HG02588 (cell line): ENCODE data around the gene PPOX.

Experiments
- ATAC-seq: cut with Tn5 transposase; IDR thresholded peaks from one replicate; pipeline ENCODE4 v1.9.1; 2021; ENCODE audit warnings: mild to moderate bottlenecking, moderate library complexity; ENCODE audit not compliant: unreplicated experiment

The PPOX gene

DNA sequence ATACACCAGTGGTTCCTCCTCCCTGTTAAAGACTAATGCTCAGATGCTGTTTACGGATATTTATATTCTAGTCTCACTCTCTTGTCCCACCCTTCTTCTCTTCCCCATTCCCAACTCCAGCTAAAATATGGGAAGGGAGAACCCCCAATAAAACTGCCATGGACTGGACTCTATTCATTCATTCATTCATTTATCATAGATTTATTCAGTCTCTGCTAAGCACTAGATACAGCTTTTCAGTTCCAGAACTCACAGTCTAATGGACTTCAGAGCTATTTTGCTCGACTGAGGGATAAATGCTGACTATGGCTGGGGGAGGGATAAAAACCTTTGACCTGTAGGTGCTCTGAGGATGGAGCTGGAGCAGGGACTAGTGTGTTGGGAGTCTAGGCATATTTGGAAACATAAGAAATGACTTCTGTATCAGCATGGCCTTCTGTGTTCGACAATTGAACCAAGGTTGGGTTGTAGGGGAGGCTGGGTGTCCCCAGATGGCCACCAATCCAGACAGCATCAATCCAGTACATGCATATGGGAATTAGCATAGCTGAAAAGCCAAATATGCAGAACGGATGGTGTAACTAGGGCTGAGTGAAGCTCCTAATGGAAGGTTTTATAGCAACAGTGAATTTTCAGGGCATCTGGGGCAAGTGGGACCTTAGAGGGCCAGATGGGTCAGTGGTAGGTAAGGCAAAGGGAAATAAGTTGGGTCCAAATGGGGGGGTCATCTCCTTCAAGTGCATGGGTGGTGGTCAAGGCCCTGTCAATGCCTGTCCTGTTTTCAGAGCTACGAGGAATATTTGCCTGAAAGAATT lies 53.1 kb downstream of the PPOX start:
- ATAC-seq, result no peak

DNA sequence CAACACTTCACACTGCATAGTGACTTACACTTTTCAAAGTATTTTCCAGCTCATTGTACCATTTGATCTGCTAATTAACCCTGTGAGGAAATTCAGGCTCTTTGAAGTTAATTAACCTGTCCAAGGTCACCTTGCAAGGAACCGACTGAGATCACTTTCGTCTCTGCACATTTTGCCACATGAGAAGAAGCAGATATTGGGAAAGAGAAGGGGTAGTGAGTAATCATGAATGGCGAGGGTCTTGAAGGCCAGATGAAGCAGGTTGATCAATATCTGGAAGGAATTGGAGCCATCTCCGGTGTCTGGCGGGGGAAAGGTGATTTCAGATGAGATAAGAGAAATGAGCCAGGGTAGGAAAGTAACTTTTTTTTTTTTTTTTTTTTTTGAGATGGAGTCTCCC lies 53.8 kb downstream of the PPOX start:
- ATAC-seq, result no peak
